Measurements from ENCODE around the gene NEDD9. TPM values are rescaled to one million over a fixed set of nuclear protein-coding genes. Genes with fewer than 3 reads are reported as not detected.

NEDD9 gene
- total RNA-seq, 1 experiment from 2014 or later = 0.17 TPM

DNA sequence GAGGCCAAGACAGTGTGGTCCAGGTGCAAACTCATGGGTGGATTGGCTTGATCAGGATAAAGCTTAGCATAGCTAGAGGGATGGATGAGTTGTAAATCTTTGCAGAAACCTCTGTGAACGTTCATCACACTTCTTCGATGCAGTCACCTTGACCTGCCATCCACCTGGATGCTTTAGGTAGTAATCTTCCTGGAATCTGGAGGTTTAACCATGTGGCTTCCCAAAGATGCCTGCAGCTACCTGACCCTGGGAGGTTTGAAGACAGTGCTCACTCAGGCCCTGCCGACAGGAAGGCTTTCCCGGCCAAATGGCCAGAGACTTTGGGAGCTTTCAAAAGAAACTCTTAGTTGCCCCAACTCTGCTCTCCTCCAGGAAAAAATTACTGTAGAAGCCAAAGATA, 65.5 kb downstream of the NEDD9 start:
- Histone ChIP-seq H3K9me3 (ENCODE audit: control insufficient read depth in 1 of 2, insufficient read depth in 1 of 2, low read depth in 1 of 2, low read length in 2 of 2) (no peaks in the 10 kb centered on the region), H3K27me3 (ENCODE audit: insufficient read depth, low read length) (no peaks in the 10 kb centered on the region), H3K4me1 (ENCODE audit: control insufficient read depth in 1 of 2, insufficient read depth in 2 of 2, low read length in 2 of 2) (no peaks in the 10 kb centered on the region), H3K36me3 (ENCODE audit: control insufficient read depth in 1 of 2, insufficient read depth in 2 of 2, low read length in 2 of 2) (no peaks in the 10 kb centered on the region), H2AFZ (ENCODE audit: low read depth, low read length, poor library complexity, severe bottlenecking) (no peak overlapping the region), H3K4me2 (ENCODE audit: low read length) (no peak overlapping the region), H3K9ac (ENCODE audit: low read length) (no peak overlapping the region), H3K4me3 (replicated peaks in 1 of 2; ENCODE audit: low read depth in 1 of 2, low read length in 2 of 2) (no peak overlapping the region), H3K79me2 (ENCODE audit: insufficient read depth, low read length) (no peaks in the 10 kb centered on the region), H3K9me2 (ENCODE audit: insufficient read depth) (no peaks in the 10 kb centered on the region), H3K27ac (ENCODE audit: low read depth, low read length) (no peak overlapping the region), H4K20me1 (ENCODE audit: insufficient read depth) (no peaks in the 10 kb centered on the region)
- CTCF ChIA-PET = no interaction called here
- BruUV-seq (replicated peaks) = no TSS peak
- intact Hi-C loops (cut with micrococcal nuclease) = no loop called here
- TF ChIP-seq EGR1 (IDR thresholded peaks at IDR 0.05; ENCODE audit: low read depth) (no peak), YY1 (IDR thresholded peaks at IDR 0.05; ENCODE audit: extremely low read depth, insufficient replicate concordance, low read depth, low read length) (no peak), CBX3 (IDR thresholded peaks at IDR 0.05; ENCODE audit: low read depth) (no peak), SIN3A (IDR thresholded peaks at IDR 0.05; ENCODE audit: low read depth) (no peak), POLR2AphosphoS5 (IDR thresholded peaks at IDR 0.05; ENCODE audit: low read depth, low read length) (no peak)
- RAD21 ChIA-PET (ENCODE audit: low non-redundant PET in 1 of 2, low total read pairs in 2 of 2, uncharacterized antibody in 2 of 2, unreplicated experiment in 2 of 2) = no interaction called here
- POLR2A ChIA-PET = no interaction called here
- ATAC-seq (no peak), DNase-seq (ENCODE audit: low read depth, low spot score) (no peak)

DNA sequence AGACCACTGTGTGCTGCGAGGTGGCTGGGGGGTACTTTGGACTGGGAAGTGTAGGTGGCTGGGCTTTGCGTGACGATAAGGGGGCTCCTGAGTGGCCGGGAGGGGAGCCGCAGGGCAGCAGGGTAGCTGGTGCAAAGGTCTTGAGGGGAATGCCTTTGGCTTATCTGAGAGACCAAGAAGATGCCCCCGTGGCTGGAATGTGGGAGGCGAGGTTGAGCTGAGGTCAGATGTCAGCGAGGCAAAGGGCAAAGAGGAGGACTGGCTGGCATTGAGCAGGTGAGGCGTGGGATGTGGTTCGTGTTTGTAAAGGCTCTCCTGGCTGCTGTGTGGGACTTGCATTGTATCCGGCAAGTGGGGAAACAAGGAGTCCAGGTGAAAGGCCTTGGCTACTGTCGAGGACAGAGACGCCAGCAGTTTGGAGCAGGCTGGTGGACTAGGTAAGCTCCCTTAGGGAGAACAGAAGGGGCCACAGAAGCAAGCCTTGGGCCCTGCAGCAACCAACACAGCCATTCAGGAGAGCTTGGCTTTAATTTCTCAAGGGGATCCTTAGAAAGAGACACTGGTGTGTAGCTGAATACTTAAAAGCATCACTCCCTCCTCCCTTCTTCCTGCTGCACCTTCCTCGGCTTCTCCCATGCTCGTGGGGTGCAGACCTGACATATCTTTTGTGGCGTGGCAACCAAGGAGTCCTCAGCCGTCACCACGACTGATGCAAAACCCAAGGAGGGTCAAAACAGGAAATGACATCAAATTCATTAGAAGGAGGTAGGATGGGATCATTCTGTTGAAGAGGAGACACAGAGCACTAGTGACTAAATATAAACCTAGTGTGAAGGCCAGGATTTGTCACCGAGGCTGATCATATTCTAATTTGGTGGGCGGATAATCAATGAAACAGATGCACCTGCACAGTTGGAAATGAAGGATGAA, 67.5 kb downstream of the NEDD9 start:
- Histone ChIP-seq H3K27ac (ENCODE audit: low read depth, low read length) (no peak overlapping the region), H3K79me2 (ENCODE audit: insufficient read depth, low read length) (no peaks in the 10 kb centered on the region)

More for the DNA sequence above, 67.5 kb downstream of the NEDD9 start:
- H3K4me2 ChIP-seq (ENCODE audit: low read length) = no peak overlapping the region
- ATAC-seq (no peak), DNase-seq (ENCODE audit: low read depth, low spot score) (no peak)
- H3K4me1 ChIP-seq (ENCODE audit: control insufficient read depth in 1 of 2, insufficient read depth in 2 of 2, low read length in 2 of 2) = no peaks in the 10 kb centered on the region
- ChIA-PET CTCF (no interaction called here), POLR2A (no interaction called here), RAD21 (ENCODE audit: low non-redundant PET in 1 of 2, low total read pairs in 2 of 2, uncharacterized antibody in 2 of 2, unreplicated experiment in 2 of 2) (no interaction called here)
- H3K9ac ChIP-seq (ENCODE audit: low read length) = no peak overlapping the region
- H3K9me2 ChIP-seq (ENCODE audit: insufficient read depth) = no peaks in the 10 kb centered on the region
- H3K27me3 ChIP-seq (ENCODE audit: insufficient read depth, low read length) = no peaks in the 10 kb centered on the region
- TF ChIP-seq SIN3A (IDR thresholded peaks at IDR 0.05; ENCODE audit: low read depth) = no peak
- TF ChIP-seq ZNF274 (IDR thresholded peaks at IDR 0.05; ENCODE audit: low read depth, low read length) = no peak
- TF ChIP-seq EZH2phosphoT487 (IDR thresholded peaks at IDR 0.05; ENCODE audit: borderline replicate concordance) = no peak
- no TSS peak for BruUV-seq (replicated peaks)
- H4K20me1 ChIP-seq (ENCODE audit: insufficient read depth) = no peaks in the 10 kb centered on the region
- no peaks in the 10 kb centered on the region for H3K36me3 ChIP-seq (ENCODE audit: control insufficient read depth in 1 of 2, insufficient read depth in 2 of 2, low read length in 2 of 2)
- H2AFZ ChIP-seq (ENCODE audit: low read depth, low read length, poor library complexity, severe bottlenecking) = no peak overlapping the region
- no peak overlapping the region for H3K4me3 ChIP-seq (replicated peaks in 1 of 2; ENCODE audit: low read depth in 1 of 2, low read length in 2 of 2)
- intact Hi-C loops (cut with micrococcal nuclease) = no loop called here
- H3K9me3 ChIP-seq (ENCODE audit: control insufficient read depth in 1 of 2, insufficient read depth in 1 of 2, low read depth in 1 of 2, low read length in 2 of 2) = no peaks in the 10 kb centered on the region

Measured in HCT116 (cell line).